GM19043 (cell line): ENCODE results near the gene SLC43A3.

Source experiments
- ATAC-seq: cut with Tn5 transposase; IDR thresholded peaks from one replicate; pipeline ENCODE4 v1.9.1; 2021; ENCODE audit warnings: low read depth; ENCODE audit not compliant: unreplicated experiment

SLC43A3 gene

DNA sequence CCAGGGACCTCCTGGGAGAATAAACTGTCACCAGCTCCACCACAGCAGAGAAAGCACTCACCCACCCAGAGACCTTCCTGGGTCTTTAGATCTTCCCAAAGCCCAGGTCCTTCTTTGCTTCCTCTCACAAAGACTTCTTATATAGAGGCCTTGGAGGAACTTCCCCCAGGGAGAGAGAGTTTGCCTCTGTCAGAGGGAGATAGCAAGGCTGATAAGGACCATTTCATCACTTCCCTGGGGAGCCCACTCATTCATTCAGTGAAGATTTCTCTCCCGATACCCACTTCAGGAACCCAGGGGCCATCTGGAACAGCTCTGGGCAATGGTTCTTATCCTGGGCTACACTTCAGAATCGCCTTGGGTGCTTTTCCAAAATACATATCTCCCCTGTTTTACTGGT, 36.4 kb downstream of the SLC43A3 start, which contains the start of gene PRG2:
PRG2 (minus strand) TSS at position 116 of the 400 bp plus-strand sequence. CDS start 706 bp downstream, outside the sequence.
- no peak for ATAC-seq

DNA sequence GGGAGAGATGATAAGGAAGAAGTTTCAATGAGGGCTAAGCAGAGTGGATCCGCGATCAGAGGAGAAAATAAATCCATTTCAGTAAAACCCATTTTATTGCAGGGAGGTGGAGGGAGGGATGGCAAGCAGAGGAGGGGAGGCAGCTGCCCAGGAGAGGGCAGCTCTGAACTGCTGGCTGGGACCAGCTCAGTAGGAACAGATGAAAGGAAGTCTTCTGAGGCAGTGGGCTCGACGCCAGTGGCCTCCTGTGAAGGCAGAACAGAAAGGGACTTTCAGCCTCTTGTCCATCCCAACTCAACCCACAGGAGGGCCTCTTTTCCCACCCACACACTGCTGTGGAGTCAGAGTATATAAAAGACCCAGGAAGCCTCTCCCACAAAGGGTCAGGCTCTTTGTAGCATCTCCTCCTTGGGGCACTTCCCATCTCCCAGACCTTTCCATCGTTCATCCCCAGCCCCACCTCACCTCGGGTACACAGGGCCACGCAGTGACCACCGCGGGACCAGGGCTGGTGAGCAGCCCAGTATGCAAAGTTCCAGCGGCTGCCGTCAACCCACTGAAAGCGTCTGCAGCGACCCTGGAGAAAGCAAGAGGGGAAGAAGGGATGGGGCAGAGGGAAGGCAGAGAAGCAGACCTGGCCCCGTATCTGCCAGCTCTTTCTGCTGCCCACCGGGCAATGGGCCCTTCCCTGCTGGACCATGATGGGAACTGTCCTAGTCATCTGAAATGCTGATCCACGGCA, 39.5 kb downstream of the SLC43A3 start:
- ATAC-seq, result no peak

DNA sequence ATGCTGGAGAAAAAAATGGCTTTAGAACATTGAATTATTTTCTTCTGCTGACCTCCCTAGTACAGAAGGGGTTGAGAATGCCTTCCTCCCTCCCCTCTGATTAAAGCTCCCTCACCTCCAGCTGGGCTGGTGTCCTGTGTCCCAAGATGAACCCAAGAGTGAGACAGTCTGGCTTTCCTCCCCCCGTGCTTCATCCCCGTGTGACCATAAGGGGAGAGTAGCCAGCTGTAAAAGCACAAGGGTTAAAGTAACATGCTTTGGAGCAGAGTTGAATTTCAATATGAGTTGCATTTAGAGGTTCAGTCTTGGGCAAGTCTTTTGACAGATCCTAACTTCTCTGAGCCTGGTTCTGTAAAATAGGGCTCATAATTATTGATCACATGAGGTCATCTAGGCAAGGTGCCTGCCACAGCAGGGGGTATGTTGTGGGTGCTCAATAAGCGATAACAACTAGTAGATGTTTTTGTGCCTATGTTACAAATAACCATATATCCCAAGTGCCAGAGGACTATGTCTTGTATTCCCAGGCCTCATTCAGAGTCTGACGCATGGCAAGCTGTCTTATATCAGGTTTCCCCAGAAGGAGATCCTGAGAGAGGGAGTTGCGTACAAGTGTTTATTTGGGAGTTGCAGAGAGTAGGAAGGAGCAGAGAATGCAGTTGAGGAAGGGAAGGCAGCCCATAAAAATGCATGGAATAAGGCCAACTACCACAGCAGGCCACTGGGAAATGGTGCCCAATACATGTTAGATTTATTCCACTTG, 40.6 kb downstream of the SLC43A3 start:
- ATAC-seq, result no peak

DNA sequence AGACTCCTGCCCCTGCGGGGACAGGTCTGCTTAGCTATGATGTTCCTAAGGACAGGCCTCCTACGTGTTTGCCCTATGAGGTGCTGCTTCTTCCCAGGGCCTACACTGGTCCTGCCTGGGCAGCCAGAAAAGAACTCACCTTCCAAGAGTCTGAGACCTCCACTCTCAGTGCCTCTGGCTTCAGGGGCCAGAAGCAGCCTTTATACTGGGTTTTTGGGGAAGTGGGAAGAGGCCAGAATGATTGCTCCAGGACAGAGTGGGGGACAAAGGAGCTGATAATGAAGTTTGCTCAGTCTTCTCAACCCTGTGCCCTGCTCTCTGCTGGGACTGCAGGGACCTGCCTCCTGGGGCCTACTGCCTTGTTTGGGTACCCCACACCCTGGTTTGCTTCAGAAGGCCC, 45.9 kb downstream of the SLC43A3 start, which contains the start of gene PRG3:
PRG3 (minus strand) TSS at position 176 of the 400 bp plus-strand sequence. CDS start 442 bp downstream, outside the sequence.
- no peak for ATAC-seq

DNA sequence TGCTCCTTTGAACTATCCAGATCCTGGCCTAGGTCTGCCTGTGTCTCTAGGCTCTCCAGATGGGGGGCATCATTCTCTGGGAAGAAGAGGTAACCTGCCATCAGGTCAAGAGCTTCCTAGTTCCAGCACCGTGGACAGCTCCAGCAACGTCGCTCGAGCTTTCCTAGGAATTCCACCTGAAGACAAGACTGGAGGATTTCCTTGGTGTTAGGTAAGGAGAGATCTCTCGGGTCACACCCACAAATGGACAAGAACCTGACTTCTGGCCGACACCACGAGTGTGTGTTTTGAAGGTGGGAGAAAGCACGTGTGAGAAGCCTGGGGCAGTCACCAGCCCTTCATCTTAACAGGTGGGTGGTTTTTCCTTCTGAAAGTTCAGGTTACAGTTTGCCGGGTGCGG, 47.2 kb downstream of the SLC43A3 start:
- ATAC-seq, result no peak

DNA sequence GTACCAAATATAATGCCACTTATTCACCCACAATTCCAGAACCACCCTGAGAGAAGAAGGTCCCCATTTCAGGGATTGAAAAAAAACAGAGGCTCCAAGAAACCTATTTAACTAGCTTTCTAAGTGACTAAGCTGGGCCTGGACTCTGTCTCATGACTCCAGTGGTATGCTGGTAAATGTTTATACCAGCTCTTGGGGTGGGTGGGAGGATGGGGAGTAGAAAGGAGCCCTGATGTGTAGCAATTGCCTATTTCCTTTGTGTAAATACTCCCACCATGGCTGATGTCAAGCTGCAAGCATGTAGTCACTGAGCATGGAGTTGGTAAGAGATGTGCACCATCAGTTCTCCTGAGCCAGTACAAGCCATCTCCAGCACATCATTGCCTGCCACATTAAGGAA, 48.7 kb downstream of the SLC43A3 start:
- ATAC-seq, result no peak

DNA sequence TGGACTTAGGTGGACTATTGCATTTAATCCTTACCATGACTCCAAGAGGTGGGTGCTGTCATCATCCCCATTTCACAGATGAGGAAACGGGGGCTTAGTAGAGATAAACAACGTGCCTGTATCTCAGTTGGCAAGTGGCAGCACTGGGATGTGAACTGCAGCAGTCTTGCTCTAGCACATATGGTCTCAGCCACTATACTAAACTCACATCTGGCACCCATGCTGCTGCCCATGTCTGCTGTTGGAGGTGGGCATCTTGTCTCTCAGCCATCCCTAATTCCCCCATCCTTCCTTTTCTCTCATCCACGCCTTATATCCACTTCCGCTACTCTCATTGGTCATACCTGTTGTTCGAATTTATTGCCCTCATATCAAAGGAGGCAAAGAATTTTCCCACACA, 49.8 kb downstream of the SLC43A3 start:
- no peak for ATAC-seq

DNA sequence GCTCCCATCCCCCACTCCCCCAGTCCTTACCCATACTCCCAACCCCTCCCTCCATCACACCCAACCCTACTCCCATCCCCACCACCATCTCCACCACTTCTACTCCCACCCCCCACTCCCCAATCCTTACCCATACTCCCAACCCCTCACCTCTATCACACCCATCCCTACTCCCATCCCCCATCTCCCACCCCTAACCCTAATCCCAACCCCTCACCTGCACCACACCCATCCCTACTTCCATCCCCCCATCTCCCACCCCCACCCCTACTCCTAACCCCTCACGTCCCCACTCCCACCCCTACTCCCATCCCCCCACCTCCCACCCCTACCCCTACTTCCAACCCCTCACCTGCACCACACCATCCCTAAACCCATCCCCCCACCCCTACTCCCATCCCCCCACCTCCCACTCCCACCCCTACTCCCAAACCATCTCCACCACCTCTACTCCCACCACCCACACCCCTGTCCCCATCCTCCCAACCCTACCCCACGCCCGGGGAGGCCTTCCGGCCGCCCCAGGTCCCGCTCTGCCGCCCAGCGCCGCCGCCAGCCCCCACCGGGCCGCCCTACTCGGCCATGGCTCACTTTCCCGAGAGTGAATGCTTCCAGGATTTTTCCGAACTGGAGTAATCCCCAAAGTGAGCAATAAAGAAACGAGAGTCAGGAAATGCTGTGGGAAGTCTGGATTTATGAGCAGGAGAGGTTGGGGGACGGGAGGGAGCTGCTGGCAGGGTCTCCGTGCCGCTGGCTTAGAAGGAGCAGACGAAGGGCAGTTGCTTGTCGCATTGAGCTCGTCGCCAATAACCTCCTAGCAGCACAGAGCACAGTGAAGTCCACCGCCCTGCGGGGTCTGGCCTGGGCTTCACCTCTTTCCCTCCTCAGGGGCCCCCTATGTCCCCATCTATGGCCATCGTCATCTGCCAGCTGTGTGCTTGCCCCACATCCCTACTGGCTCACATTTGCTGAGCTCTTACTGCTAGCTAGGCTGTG, 50.5 kb downstream of the SLC43A3 start:
- ATAC-seq, result no peak

DNA sequence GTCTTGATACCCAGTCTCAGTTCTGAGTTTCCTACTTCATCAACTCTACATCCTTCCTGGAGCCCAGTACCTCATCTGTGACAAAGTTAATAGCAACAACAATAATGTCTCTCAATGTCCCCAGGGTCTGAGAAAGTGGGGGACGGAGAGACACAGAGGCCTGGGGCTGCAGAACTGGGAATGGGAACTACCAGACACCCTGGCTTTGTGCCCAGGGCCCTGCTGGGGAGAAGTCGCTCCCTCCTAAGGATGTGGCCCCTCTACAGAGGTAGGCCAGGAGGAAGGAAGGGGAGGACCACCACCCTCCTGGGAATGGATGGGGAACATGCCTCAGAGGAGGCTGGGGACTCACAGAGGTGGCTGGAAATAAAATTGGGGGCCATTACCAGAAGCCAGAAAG, 51.4 kb downstream of the SLC43A3 start:
- ATAC-seq, result no peak

DNA sequence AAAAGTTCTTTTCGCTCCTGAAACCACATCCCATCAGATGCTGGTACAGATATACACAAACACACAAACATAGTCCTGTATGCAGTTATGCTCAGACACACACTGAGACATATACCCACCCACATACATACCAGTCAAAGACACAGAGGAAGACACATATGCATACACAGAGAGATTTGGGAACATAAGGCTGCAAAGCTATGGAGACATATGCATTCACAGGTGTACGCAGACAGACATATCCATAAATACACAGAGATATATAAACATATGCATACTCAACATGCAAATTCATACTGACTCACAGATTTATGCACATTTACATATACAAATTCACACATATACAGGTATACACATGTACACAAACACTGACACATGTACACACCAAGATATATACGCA, 52.0 kb downstream of the SLC43A3 start:
- no peak for ATAC-seq

DNA sequence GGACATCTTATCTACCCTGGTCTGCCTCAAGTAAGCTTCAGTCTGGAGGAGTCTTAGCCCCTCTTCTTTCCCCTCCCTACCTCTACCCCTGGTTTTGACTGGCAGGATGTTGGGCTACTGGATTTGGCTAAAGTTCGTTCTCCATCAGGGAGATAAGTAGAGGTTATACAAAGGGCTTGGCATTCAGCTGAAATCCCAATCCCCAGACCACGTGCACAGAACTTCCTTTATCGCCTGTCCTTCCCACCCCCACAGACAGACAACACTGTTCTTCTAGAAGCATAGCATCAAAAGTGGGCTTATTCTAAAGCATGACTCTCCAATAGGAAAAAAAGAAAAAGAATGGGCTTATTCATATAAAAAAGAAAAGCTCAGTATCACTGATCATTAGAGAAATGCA, 53.8 kb downstream of the SLC43A3 start:
- no peak for ATAC-seq

DNA sequence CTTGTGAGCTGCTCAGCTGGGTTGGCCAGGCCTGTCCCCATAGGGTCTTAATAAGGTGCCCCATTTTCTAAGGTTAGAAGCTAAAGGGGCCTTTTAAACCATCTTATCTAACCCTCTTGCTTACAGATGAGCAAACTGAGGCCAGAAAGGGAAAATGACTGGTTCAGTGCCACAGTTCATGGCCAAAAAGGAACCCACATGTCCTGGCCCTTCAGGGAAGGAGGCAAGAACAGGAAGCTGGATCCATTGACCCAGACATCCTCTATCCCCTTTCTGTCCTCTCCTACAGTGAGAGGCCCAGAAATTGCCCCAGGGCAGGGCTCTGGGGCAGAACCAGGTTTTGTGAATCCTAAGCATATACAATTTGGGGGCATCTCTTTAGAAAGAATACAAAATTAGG, 56.0 kb downstream of the SLC43A3 start:
- ATAC-seq, result no peak

DNA sequence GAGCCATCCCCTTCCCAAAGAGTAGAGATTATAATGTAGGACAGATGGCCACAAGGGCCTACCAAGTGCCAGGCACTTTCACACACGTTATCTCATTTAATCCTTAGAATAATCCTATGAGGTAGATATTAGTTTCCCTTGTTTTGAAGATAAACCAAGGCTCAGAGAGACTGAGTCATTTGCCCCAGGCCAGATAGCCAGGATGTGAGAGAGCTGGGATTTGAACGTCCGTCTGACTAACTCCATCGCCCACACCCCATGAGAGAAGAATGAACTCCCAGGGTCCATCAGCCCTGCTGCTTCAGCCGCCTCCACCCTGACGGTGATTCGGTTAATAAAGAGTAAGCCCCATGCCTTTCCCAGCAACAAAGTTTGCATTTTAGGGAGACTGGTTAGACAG, 56.7 kb downstream of the SLC43A3 start:
- ATAC-seq, result no peak

DNA sequence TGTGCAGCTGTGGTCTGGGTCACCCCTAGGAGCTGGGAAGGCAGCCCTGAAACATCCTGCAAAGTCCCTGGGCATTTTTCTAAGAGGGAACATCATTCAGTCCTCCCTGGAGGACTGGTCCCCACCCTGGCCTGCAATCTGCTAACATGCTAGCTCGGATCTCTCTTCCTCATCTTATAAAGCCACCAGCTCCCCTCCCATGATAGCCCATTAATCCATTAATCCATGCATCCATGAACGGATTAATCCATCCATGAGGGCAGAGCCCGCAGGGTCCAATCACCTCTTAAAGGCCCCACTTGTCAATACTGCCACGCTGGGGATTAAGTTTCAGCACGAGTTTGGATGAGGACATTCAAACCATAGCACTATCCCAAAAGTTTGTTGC, 58.1 kb downstream of the SLC43A3 start:
- ATAC-seq, result no peak

DNA sequence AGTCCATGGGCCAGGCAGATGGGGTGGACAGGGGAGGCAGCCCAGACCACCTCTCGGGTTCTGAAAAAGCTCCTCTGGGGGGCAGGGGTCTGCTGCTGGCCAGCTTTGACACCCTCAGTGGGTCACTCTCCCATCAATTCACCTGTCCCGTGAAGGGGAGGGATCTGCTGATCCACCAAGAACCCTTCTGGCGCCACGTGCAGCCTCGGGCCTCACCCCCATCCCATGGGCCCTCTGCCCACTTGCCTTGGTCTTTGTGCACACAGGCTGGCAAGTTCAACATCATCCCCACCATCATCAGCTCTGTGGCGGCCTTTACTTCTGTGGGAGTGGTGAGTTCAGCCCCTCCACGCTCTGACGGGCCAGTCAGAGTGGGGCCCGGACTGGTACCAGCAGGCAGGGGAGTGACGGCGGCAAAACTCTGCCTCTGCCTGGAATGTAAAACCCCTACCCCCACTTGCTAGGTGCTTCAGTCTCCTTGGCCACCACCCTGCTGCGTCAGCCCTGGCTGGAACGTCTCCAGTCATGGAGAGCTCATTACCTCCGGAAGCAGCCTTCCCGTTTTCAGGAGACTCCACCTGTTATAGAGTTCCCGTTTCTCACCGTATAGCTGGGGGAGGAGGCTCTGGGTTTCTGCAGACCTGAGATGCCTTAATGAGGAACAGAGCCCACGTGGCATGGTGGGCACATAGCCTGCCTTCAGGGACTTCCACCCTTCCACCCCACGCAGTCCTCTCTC, 58.6 kb downstream of the SLC43A3 start:
- no peak for ATAC-seq

DNA sequence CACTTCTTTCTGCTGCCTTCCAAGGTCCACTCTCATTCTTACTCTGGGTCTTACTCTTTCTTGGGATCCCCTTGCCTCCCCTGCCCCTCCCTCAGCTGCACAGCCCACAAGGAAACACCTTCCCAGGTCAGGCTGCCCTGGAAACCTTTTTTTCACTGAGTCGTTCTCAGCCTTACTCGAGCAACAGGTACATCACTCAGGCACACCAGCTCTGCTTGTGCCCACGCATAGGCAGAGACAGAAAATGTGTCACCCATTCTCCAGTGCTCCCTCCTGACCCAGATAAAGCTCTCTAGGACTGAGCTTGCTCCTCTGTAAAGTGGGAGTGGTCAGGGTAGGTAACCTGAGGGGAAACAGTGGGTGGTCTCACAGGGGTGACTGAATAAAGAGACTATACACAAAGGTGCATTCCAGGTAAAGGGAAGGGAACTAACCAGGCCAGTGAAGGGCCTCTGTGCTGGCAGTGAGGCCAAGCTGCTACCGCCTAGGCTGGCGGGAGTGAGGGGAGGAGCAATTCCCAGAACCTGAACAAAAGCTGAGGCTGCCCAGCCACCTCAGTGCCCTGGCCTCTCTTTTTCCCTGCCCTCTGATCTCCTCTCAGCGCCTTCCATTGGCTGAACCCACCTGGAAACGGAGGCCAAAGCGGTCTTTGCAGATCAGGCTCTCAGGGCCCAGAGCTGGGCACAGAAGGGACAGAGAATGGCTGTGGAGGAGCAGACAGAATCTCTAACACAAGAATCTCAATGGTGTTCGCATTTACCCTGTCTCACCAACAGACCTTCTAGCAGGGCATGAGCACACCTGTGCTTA, 61.9 kb downstream of the SLC43A3 start:
- no peak for ATAC-seq

DNA sequence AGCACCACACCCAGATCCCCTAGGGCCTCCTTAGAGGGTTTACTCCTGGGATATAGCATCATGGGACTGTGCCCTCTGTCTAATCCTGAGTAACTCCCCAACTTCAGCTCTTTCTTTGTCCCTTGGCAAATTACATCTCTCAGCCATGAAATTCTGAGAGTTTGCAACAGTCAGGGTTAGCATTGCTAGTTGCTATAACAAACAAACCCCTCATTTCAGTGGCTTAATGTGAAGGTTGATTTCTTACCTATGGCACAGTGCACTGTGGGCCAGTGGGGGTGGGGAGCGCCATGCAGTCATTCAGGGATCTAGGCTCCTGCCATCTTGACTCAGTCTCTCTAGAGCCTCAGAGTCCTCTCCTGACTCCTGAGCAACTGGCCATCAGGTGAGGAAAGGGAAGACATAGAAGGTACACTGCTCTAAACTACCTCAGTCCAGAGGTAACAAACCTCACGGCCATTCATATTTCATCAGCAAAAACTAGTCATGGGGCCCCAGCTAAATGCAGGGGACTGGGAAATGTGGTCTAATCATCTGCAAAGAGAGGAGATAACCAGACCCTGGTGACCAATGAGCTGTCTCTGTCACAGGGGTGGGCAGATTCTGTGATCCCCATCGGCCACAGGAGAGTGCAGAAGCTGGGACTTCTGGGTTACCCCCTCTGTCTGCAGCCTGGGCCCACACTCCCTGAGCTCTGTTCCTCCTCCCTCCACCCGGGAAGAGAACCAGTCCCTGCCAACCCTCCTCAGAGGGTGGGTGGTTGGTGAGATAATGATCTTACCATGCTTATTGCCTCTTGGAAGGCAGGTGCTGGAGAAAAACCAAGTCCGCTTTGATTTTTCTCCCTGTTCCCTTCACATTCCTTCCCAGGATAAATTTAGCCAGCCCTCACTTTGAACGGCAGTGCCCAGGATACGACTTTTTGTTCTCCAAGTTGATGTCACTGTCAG, 63.5 kb downstream of the SLC43A3 start:
- ATAC-seq, result no peak

DNA sequence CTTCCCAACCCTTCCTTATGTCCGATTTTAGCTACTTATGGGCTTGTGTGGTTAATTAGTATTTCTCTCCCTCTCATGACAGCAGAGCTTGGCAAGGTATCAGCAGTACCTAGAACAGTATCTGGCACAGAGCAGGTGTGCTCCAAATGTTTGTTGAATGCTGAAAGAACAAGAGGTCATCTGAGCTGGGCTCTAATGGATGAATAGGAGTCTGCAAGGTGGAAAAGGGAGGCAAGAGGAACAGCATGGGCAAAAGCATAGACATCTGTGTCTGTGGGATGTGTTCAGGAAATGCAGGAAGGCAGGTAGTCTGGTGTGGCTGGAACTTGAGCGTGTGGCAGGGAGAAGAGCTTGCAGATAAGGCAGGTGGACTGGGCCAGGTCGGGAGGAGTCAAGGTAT, 65.0 kb downstream of the SLC43A3 start:
- ATAC-seq, result no peak
